ENCODE results near the gene CDSN.

The CDSN gene

DNA sequence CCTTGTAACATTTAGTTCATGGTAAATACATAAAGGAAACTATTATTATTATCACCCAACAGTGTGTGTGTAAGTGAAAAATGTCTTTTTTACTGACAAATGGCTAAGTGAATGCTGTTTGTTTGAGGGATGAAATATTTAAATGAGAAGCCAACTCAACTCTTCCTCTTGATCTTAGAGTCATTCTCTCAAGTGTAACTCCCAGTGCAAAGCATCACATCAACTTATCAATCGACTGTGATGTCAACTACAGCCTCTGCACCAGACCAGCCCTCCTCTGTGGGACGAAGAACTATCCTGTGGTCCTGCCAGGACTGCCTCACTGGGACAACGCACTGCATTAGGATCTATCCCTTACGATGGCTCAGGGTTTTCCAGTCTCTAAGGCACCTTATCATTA, 13.2 kb downstream of the CDSN start:
- TF ChIP-seq, protein P1, sequence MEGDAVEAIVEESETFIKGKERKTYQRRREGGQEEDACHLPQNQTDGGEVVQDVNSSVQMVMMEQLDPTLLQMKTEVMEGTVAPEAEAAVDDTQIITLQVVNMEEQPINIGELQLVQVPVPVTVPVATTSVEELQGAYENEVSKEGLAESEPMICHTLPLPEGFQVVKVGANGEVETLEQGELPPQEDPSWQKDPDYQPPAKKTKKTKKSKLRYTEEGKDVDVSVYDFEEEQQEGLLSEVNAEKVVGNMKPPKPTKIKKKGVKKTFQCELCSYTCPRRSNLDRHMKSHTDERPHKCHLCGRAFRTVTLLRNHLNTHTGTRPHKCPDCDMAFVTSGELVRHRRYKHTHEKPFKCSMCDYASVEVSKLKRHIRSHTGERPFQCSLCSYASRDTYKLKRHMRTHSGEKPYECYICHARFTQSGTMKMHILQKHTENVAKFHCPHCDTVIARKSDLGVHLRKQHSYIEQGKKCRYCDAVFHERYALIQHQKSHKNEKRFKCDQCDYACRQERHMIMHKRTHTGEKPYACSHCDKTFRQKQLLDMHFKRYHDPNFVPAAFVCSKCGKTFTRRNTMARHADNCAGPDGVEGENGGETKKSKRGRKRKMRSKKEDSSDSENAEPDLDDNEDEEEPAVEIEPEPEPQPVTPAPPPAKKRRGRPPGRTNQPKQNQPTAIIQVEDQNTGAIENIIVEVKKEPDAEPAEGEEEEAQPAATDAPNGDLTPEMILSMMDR (IDR thresholded peaks at IDR 0.05): no peak

DNA sequence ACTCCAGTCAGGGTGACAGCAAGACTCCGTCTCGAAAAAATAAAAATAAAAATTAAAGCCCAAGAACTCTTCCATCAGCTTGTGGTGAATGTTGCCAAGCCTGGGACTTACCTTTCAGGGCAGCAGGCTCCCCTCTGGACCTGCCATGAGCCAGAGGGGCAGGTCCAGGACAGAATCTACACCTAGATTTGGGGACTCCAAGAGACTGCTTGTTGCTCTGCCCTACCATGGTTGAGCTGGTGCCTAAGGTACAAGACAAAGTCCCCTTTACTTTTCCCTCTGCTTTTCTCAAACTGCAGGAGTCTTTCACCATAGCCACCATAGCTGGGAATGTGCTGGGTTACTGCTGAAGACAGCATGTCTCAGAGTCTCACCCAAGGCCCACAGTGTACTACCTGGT, 17.1 kb downstream of the CDSN start:
- TF ChIP-seq, protein P1 (IDR thresholded peaks at IDR 0.05): no peak

DNA sequence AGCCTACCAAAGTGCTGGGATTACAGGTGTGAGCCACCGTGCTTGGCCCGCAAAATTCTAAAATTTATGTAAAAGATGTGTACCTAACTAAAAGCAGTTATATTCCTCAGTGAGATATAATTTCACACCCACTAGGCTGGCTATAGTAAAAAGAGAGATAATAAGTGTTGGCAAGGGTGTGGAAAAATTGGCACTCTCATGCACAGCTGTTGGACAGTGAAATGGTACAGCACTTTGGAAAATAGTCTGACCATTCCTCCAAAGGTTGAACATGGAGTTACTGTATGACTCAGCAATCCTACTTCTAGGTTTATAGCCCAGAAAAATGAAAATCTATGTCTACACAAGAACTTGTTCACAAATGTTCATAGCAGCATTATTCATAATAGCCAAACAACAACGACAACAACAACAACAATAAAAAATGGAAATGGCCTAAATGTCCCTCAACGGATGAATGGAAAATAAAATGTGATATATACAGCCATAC, 21.8 kb downstream of the CDSN start:
- TF ChIP-seq, protein P1 (IDR thresholded peaks at IDR 0.05): no peak

DNA sequence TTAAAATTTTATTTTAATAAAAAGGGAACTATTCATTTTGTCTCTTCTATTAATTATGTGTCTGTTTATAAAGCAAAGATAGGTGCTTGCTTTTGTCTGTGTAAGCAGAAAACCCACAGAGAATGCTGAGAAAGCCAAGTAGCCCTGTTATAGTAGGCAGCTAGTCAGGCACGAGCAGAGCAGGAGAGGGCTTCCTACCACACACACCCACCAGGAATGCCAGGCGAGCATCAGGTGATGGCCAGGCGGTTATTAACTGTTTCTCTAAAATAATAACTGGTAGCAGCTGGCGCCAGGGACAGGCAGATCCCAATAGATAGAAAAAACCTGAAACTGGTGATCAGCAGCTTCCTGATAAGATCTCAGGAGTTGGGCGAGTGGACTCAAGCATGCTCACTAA, 23.6 kb downstream of the CDSN start:
- TF ChIP-seq, protein P1 (IDR thresholded peaks at IDR 0.05): no peak

DNA sequence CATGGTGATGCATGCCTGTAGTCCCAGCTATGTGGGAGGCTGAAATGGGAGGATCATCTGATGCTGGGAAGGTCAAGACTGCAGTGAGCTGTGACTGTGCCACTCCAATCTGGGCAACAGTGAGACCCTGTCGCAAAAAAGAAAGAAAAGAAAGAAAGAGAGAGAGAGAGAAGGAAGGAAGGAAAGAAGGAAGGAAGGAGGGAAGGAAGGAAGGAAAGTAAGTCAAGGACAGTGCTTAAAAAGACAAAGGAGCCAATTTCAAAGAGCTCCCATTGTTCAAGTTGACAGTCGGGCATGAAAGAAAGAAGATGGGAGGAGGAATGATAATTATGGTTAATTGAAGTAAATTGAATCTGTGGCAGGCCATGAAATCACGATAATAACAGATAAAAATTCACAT, 24.0 kb downstream of the CDSN start:
- TF ChIP-seq, protein P1 (IDR thresholded peaks at IDR 0.05): no peak

DNA sequence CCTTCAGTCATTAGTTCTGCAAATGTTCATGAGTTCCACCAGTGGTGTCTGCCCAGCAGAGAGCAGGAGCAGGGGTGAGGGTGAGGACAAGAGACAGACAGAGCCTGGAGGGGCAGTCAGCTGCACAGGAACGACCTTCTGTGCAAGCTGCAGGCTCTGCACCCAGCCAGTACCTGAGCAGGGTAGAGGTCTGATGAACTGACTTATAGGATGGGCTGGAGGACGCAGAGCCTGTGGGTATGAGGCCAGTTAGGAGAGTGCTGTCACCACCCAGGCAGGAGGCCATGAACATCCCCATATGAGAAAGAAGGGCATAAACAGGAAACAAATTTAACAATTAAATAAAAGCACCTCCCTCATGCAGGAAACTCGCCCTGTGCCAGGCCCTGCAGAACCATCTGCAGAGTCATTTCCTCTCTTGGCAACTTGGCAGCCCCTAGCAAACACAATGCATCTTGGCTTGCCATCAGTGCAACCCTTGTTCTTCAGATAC, 25.8 kb downstream of the CDSN start:
- TF ChIP-seq, protein P1 (IDR thresholded peaks at IDR 0.05): no peak

DNA sequence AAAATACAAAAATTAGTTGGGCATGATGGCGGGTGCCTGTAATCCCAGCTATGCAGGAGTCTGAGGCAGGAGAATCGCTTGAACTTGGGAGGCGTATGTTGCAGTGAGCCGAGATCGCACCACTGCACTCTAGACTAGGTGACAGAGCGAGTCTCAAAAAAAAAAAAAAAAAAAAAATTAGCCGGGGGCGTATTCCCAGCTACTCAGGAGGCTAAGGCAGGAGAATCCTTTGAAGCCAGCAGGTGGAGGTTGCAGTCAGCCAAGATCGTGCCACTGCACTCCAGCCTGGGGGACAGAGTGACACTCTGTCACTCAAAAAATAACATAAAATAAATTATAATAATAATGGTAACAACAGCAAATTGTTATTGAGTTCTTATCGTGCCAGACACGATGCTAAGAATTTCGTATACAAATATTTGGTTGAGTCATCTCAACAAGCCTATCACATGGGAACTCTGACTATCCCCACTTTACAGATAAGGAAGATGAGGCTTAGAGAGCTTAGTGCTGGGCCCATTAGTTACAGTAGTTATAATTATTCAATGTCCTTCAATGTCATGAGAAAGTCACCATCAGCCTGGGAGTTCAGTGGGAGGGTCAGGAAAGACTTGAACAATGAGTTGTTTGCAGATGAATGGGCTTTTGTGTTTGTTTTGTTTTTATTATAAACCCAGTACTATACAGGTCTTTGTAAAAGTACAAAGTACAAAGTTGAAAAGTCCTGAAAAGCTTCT, 27.3 kb downstream of the CDSN start:
- TF ChIP-seq, protein P1 (IDR thresholded peaks at IDR 0.05): no peak
